Activated CD4-positive, alpha-beta T cell treated with anti-CD3 and anti-CD28 coated beads, Interleukin-10, Interleukin-2, amounts not matched to agents 100 ng/mL and 50 ng/mL, durations not matched to agents 16 hours and 8 hours (primary cell): ENCODE measurements around the gene FRG2B.
"Not testable (repeated sequence)": the region's sequence is repeated elsewhere in the genome, so short reads cannot be mapped to it uniquely, and the experiment has no call there.

Source experiments
- DNase-seq: peaks from one replicate; pipeline ENCODE4 v3.0.0-alpha.2; 2020

Gene FRG2B

GRCh38 chr10:133592716-133593115, 33.9 kb downstream of the FRG2B start:
- no peak for DNase-seq

- DNase-seq = no peak
These were observed 35.6 kb downstream of the FRG2B start for GRCh38 chr10:133590970-133591359.

GRCh38 chr10:133590226-133590969, 36.2 kb downstream of the FRG2B start:
- DNase-seq = no peak

GRCh38 chr10:133577037-133577436, 49.6 kb downstream of the FRG2B start:
- DNase-seq = not testable (repeated sequence)
